Measurements from ENCODE around the gene PDE1C.

PDE1C gene

DNA sequence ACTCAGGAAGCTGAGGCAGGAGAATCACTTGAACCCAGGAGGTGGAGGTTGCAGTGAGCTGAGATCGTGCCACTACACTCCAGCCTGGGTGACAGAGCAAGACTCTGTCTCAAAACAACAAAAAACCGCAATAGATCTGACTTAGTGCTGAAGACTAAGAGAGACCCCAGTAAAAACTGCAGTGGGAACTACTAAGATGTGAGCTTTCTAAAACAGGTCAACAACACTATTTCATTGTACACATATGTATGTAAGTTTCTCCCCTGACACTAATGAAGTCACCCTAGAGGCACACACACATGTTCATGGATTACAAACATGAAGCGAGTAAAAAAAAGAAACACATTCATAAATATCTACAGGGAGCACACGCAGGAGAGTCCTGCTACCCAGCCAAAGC lies 68.3 kb downstream of the PDE1C start:
- TF ChIP-seq, protein P1, sequence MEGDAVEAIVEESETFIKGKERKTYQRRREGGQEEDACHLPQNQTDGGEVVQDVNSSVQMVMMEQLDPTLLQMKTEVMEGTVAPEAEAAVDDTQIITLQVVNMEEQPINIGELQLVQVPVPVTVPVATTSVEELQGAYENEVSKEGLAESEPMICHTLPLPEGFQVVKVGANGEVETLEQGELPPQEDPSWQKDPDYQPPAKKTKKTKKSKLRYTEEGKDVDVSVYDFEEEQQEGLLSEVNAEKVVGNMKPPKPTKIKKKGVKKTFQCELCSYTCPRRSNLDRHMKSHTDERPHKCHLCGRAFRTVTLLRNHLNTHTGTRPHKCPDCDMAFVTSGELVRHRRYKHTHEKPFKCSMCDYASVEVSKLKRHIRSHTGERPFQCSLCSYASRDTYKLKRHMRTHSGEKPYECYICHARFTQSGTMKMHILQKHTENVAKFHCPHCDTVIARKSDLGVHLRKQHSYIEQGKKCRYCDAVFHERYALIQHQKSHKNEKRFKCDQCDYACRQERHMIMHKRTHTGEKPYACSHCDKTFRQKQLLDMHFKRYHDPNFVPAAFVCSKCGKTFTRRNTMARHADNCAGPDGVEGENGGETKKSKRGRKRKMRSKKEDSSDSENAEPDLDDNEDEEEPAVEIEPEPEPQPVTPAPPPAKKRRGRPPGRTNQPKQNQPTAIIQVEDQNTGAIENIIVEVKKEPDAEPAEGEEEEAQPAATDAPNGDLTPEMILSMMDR (IDR thresholded peaks at IDR 0.05) = no peak
- Mint-ChIP-seq H3K4me1 (peaks cover 5% of the 10 kb centered on the region), H3K36me3 (ENCODE audit: low read depth) (no peaks in the 10 kb centered on the region)

DNA sequence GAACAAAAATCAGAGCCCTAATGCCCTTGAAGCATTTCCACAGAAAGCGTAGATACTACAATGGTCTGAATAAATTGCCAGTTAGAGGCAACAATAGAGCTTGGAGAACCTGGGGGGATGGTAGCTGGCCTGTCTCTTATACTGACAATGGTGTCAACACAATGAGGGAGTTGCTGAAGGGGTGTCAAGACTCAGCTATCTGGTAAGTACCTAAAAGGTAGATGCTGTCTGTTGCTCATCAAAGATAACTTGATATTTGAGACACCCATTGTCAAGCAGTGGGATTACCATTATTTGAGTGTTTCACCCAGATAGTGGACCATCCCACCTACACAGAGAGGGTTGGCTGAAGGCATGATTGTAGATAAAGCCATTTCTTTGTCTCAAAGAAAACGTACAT lies 72.8 kb downstream of the PDE1C start:
- no peaks in the 10 kb centered on the region for H3K36me3 Mint-ChIP-seq (ENCODE audit: low read depth)
- peaks cover 5% of the 10 kb centered on the region for H3K4me1 Mint-ChIP-seq
- DNase-seq = no peak
- peaks cover 2% of the 10 kb centered on the region for H3K27me3 Mint-ChIP-seq (ENCODE audit: low read depth, poor library complexity)
- TF ChIP-seq, protein P1 (IDR thresholded peaks at IDR 0.05) = no peak
- no peak overlapping the region for H3K27ac Mint-ChIP-seq
- H3K4me3 Mint-ChIP-seq = no peak overlapping the region
- H3K9me3 Mint-ChIP-seq = peaks cover 27% of the 10 kb centered on the region

More for the DNA sequence above, 68.3 kb downstream of the PDE1C start:
- Mint-ChIP-seq H3K4me3 (no peak overlapping the region), H3K27ac (no peak overlapping the region), H3K9me3 (peaks cover 39% of the 10 kb centered on the region), H3K27me3 (ENCODE audit: low read depth, poor library complexity) (peaks cover 2% of the 10 kb centered on the region)
- no peak for DNase-seq

DNA sequence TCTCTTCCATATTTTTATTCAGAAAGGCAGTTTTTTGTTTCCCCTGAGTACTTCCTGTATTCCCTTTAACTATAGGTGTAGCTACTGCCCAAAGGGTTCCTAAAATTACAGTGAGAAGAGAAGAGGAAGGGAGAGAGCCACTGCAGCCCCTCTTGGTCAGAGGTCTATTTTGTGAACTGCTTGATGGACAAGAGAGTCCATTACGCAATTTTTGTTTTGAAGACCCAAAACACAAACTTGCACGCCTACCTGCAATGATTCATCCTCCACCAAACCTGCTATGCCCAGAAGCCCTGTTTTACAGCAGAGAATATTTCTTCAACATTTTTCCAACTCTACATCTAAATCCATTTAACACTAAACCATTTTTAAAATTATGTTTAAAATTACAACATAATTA lies 75.1 kb downstream of the PDE1C start:
- Mint-ChIP-seq H3K27me3 (ENCODE audit: low read depth, poor library complexity) (no peaks in the 10 kb centered on the region), H3K36me3 (ENCODE audit: low read depth) (no peaks in the 10 kb centered on the region), H3K4me3 (no peak overlapping the region), H3K4me1 (peaks cover 5% of the 10 kb centered on the region), H3K27ac (no peak overlapping the region), H3K9me3 (peaks cover 6% of the 10 kb centered on the region)
- DNase-seq = no peak
- TF ChIP-seq, protein P1 (IDR thresholded peaks at IDR 0.05) = no peak

DNA sequence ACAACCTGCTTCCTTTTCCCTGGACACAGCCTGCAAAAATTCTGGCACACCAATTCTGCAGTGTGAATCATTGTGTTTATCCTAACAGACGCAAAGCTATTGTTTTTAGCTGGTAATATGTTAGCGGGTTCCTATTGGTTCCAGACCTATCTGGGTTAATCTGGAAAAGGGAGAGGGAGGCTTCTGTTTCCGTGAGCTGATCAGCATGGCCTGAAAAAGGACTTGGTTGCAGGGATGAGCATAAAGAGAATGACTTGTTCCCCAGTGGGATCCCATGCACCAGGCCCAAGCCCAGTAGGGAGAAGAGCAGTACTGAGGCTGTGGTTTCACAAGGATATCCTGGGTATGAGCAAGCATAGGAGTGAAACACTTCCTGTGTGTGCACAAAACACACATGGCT lies 78.4 kb downstream of the PDE1C start:
- Mint-ChIP-seq H3K27me3 (ENCODE audit: low read depth, poor library complexity) (no peaks in the 10 kb centered on the region), H3K4me3 (no peak overlapping the region), H3K4me1 (no peaks in the 10 kb centered on the region), H3K36me3 (ENCODE audit: low read depth) (no peaks in the 10 kb centered on the region), H3K27ac (no peak overlapping the region), H3K9me3 (no peaks in the 10 kb centered on the region)
- no peak for DNase-seq
- TF ChIP-seq, protein P1 (IDR thresholded peaks at IDR 0.05) = no peak

DNA sequence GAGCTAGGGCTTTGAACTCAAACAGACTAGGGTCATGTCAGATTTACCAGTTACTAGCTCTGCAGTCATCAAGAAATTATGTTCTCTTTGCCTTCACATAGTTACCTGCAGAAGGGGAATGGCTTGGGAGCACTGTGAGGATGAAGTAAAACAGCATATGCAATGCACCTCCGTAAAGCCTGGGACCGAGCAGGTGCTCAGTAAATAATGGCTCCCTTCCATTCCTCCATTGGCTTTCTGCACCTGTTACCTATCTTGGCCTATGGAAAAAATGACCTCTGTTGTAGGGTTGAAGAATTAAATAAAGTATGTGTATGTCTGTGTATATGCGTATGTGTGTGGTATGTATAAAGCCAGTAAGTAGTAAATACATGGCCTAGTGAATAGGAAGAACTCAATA lies 78.8 kb downstream of the PDE1C start:
- H3K36me3 Mint-ChIP-seq (ENCODE audit: low read depth) = no peaks in the 10 kb centered on the region
- DNase-seq = no peak
- no peaks in the 10 kb centered on the region for H3K27me3 Mint-ChIP-seq (ENCODE audit: low read depth, poor library complexity)
- TF ChIP-seq, protein P1 (IDR thresholded peaks at IDR 0.05) = no peak
- H3K4me3 Mint-ChIP-seq = no peak overlapping the region
- no peaks in the 10 kb centered on the region for H3K9me3 Mint-ChIP-seq
- H3K27ac Mint-ChIP-seq = no peak overlapping the region
- H3K4me1 Mint-ChIP-seq = no peaks in the 10 kb centered on the region

DNA sequence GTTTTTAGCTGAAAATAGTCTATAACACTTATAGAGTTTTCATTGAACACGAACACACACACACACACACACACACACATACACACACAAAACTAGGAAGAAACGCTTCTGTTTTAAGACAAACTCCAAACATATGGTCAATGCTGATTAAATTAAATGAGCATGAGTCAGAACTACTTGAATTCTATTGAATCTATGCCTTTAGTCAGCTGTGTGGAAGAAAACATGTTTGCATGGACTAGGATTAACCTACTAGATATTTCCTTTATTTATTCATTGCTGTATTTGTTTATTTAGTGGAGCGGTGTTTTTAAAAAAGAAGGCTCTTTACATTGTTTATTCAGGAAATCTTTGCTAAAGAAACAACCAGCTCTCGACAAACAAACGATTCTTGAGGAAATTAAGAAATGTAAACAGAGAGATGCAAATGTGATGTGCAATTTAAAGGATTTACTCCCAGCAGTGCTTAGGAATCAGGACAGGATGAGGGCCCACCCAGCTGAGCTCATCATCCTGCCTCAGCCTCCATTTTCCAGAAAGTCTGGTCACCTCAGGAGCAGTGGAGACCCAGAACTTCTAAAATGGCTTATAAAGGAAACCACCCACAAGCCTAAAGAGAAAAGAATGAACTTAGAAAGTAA lies 83.2 kb downstream of the PDE1C start:
- Mint-ChIP-seq H3K27me3 (ENCODE audit: low read depth, poor library complexity) (peaks cover 3% of the 10 kb centered on the region), H3K36me3 (ENCODE audit: low read depth) (no peaks in the 10 kb centered on the region), H3K9me3 (peaks cover 16% of the 10 kb centered on the region), H3K4me3 (no peak overlapping the region), H3K27ac (no peak overlapping the region), H3K4me1 (no peaks in the 10 kb centered on the region)
- no peak for DNase-seq
- TF ChIP-seq, protein P1 (IDR thresholded peaks at IDR 0.05) = no peak
